Neural cell (in vitro differentiated cells): ENCODE results near the gene TEKT5. TPM values are rescaled to one million over a fixed set of nuclear protein-coding genes. Genes with fewer than 3 reads are reported as not detected.

Experiments used
- H2AFZ ChIP-seq: fragments of 200-600, 300-800 bp; sonication (generic), shearing (Covaris generic); 2 replicates; pipeline ENCODE4 v1.6.0; 2014; ENCODE audit warnings: low read depth, mild to moderate bottlenecking, antibody characterized with exemption, low read length, moderate library complexity
- H3F3A ChIP-seq: fragments of 200-600 bp; shearing (Covaris generic); 2 replicates; pipeline ENCODE4 v1.6.1; 2016; ENCODE audit warnings: mild to moderate bottlenecking, moderate library complexity, mixed read lengths, antibody characterized with exemption, low read length; ENCODE audit not compliant: insufficient read depth, poor library complexity, severe bottlenecking
- H3K27ac ChIP-seq: fragments of 200-600, 300-800 bp; sonication (generic), shearing (Covaris generic); 2 replicates; pipeline ENCODE4 v1.5.1; 2014; ENCODE audit warnings: mild to moderate bottlenecking, low read length, moderate library complexity
- H3K27me3 ChIP-seq: fragments of 300-800, 200-600 bp; sonication (generic), shearing (Covaris generic); 2 replicates; pipeline ENCODE4 v1.6.0; 2014; ENCODE audit warnings: mild to moderate bottlenecking, low read depth, low read length, moderate library complexity; ENCODE audit not compliant: insufficient read depth
- H3K36me3 ChIP-seq: fragments of 300-800, 200-600 bp; sonication (generic), shearing (Covaris generic); 2 replicates; pipeline ENCODE4 v1.5.1; 2014; ENCODE audit warnings: mild to moderate bottlenecking, antibody characterized with exemption, low read length, moderate library complexity; ENCODE audit not compliant: insufficient read depth
- H3K4me2 ChIP-seq: fragments of 300-800, 200-600 bp; sonication (generic), shearing (Covaris generic); 2 replicates; pipeline ENCODE4 v1.6.0; 2014; ENCODE audit warnings: mild to moderate bottlenecking, low read length
- H3K4me3 ChIP-seq: fragments of 300-800, 200-600 bp; sonication (generic), shearing (Covaris generic); 2 replicates; pipeline ENCODE4 v1.5.1; 2014; ENCODE audit warnings: mild to moderate bottlenecking, low read length, moderate library complexity
- H3K79me2 ChIP-seq: fragments of 200-600 bp; shearing (Covaris generic); replicated peaks from 2 replicates; pipeline ENCODE4 v1.6.0; 2014; ENCODE audit warnings: mild to moderate bottlenecking, low read length, moderate library complexity; ENCODE audit not compliant: insufficient read depth
- H3K9ac ChIP-seq: fragments of 300-800, 200-600 bp; sonication (generic), shearing (Covaris generic); 2 replicates; pipeline ENCODE4 v1.6.1; 2016; ENCODE audit warnings: mild to moderate bottlenecking, low read length, mixed read lengths
- H3K9me2 ChIP-seq: fragments of 200-600 bp; shearing (Covaris generic); 2 replicates; pipeline ENCODE4 v1.6.1; 2016; ENCODE audit warnings: mild to moderate bottlenecking, low read length, mixed read lengths; ENCODE audit not compliant: insufficient read depth
- H3K9me3 ChIP-seq: fragments of 200-600, 300-800 bp; sonication (generic), shearing (Covaris generic); 2 replicates; pipeline ENCODE4 v1.6.1; 2016; ENCODE audit warnings: mild to moderate bottlenecking, mixed run types, low read length, moderate library complexity, mixed read lengths
- H4K20me1 ChIP-seq: fragments of 200-600 bp; shearing (Covaris generic); 2 replicates; pipeline ENCODE4 v1.6.1; 2016; ENCODE audit warnings: mild to moderate bottlenecking, mixed run types; ENCODE audit not compliant: insufficient read depth
- EP300 ChIP-seq: fragments of 450-650 bp; conservative IDR thresholded peaks from 2 replicates; pipeline ENCODE4 v1.6.1; 2014; ENCODE audit warnings: antibody characterized with exemption, mild to moderate bottlenecking, moderate library complexity; ENCODE audit not compliant: poor library complexity, severe bottlenecking
- EZH2 ChIP-seq: fragments of 200-600, 300-800 bp; shearing (Covaris generic), sonication (generic); IDR thresholded peaks from 2 replicates; pipeline ENCODE4 v1.6.1; 2014; ENCODE audit warnings: antibody characterized with exemption, low read length, borderline replicate concordance, mild to moderate bottlenecking; ENCODE audit not compliant: insufficient read depth, poor library complexity, severe bottlenecking
- MXI1 ChIP-seq: fragments of 450-650 bp; conservative IDR thresholded peaks from 2 replicates; pipeline ENCODE4 v1.6.1; 2014; ENCODE audit warnings: antibody characterized with exemption, mild to moderate bottlenecking; ENCODE audit not compliant: poor library complexity, severe bottlenecking
- POLR2AphosphoS5 ChIP-seq: IDR thresholded peaks from 2 replicates; pipeline ENCODE4 v1.6.1; 2012
- RAD21 ChIP-seq: fragments of 450-650 bp; conservative IDR thresholded peaks from 2 replicates; pipeline ENCODE4 v1.6.1; 2014; ENCODE audit warnings: antibody characterized with exemption, mild to moderate bottlenecking, moderate library complexity
- SMC3 ChIP-seq: fragments of 450-650 bp; conservative IDR thresholded peaks from 2 replicates; pipeline ENCODE4 v1.6.1; 2014; ENCODE audit warnings: antibody characterized with exemption, mild to moderate bottlenecking, moderate library complexity; ENCODE audit not compliant: poor library complexity
- TAF1 ChIP-seq: IDR thresholded peaks from 2 replicates; pipeline ENCODE4 v1.6.1; 2012; ENCODE audit warnings: low read depth
- polyA plus RNA-seq: library from polyadenylated mRNA; depleted of rRNA; stranded (reverse); fragments of >200 nt; gene quantifications from 2 replicates; pipeline ENCODE4 v1.2.3, GENCODE V29; 2014
- TF ChIP-seq, protein P1 (sequence below): IDR thresholded peaks from 2 replicates; pipeline ENCODE4 v1.6.1; 2012; ENCODE audit warnings: borderline replicate concordance
- TF ChIP-seq, protein P2 (sequence below): fragments of 450-650 bp; IDR thresholded peaks from 2 replicates; pipeline ENCODE4 v1.5.1; 2014; ENCODE audit warnings: antibody characterized with exemption, mild to moderate bottlenecking, moderate library complexity; ENCODE audit not compliant: poor library complexity, severe bottlenecking

Gene TEKT5
- polyA plus RNA-seq, 1 donor from 2014 or later = not detected

DNA sequence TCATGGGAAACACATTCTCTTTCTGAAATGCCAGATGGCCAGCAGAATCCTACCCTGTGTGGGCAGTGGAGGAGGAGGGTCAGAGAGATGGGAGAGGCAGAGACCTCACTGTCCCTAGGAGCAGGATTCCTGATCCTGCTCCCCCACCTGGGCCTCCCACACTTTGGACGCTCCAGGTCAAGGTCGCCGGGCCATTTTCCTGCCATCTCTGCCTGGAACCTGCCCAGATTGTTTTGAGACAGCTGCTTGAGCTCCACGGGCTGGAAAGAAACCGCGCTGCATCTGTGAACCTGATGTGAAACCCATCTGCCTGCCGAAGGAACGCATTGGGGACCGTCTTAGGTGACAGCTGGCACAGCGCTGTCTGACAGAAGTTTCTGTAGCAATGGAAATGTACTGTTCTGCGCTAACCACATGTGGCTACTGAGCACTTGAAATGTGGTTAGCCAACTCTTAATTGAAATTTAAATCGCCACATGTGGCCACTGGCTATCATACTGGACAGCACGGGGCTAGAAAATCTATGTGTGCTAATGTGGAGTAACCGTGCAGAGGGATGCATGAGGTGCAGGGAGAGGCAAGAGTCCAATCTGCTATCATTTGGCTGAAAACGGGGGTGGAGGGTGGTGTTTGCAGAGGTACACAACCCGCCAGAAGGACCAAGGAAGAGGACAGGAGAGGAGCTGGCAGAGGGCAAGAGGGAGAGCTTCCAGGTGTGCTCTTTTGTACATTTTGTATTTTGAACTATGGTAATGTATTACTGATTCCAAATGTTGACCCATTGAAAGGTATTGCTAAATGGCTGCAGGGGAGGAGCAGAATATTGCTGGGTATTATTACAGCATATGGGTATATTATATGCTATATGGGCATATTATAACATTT, 33.5 kb upstream of the TEKT5 start:
- Histone ChIP-seq H3K9ac (no peak overlapping the region), H4K20me1 (no peaks in the 10 kb centered on the region), H3K27me3 (no peaks in the 10 kb centered on the region), H3K4me2 (no peak overlapping the region), H3F3A (no peaks in the 10 kb centered on the region), H3K27ac (no peak overlapping the region), H3K9me2 (no peaks in the 10 kb centered on the region), H2AFZ (no peak overlapping the region), H3K9me3 (no peaks in the 10 kb centered on the region), H3K79me2 (no peaks in the 10 kb centered on the region), H3K36me3 (no peaks in the 10 kb centered on the region), H3K4me3 (no peak overlapping the region)
- no peak for TF ChIP-seq TAF1
- no peak for TF ChIP-seq EP300
- TF ChIP-seq, protein P1, sequence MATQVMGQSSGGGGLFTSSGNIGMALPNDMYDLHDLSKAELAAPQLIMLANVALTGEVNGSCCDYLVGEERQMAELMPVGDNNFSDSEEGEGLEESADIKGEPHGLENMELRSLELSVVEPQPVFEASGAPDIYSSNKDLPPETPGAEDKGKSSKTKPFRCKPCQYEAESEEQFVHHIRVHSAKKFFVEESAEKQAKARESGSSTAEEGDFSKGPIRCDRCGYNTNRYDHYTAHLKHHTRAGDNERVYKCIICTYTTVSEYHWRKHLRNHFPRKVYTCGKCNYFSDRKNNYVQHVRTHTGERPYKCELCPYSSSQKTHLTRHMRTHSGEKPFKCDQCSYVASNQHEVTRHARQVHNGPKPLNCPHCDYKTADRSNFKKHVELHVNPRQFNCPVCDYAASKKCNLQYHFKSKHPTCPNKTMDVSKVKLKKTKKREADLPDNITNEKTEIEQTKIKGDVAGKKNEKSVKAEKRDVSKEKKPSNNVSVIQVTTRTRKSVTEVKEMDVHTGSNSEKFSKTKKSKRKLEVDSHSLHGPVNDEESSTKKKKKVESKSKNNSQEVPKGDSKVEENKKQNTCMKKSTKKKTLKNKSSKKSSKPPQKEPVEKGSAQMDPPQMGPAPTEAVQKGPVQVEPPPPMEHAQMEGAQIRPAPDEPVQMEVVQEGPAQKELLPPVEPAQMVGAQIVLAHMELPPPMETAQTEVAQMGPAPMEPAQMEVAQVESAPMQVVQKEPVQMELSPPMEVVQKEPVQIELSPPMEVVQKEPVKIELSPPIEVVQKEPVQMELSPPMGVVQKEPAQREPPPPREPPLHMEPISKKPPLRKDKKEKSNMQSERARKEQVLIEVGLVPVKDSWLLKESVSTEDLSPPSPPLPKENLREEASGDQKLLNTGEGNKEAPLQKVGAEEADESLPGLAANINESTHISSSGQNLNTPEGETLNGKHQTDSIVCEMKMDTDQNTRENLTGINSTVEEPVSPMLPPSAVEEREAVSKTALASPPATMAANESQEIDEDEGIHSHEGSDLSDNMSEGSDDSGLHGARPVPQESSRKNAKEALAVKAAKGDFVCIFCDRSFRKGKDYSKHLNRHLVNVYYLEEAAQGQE = no peak
- TF ChIP-seq RAD21 = no peak
- TF ChIP-seq, protein P2, sequence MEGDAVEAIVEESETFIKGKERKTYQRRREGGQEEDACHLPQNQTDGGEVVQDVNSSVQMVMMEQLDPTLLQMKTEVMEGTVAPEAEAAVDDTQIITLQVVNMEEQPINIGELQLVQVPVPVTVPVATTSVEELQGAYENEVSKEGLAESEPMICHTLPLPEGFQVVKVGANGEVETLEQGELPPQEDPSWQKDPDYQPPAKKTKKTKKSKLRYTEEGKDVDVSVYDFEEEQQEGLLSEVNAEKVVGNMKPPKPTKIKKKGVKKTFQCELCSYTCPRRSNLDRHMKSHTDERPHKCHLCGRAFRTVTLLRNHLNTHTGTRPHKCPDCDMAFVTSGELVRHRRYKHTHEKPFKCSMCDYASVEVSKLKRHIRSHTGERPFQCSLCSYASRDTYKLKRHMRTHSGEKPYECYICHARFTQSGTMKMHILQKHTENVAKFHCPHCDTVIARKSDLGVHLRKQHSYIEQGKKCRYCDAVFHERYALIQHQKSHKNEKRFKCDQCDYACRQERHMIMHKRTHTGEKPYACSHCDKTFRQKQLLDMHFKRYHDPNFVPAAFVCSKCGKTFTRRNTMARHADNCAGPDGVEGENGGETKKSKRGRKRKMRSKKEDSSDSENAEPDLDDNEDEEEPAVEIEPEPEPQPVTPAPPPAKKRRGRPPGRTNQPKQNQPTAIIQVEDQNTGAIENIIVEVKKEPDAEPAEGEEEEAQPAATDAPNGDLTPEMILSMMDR = no peak
- no peak for TF ChIP-seq MXI1
- TF ChIP-seq SMC3 = no peak
- no peak for TF ChIP-seq POLR2AphosphoS5
- TF ChIP-seq EZH2 = no peak

DNA sequence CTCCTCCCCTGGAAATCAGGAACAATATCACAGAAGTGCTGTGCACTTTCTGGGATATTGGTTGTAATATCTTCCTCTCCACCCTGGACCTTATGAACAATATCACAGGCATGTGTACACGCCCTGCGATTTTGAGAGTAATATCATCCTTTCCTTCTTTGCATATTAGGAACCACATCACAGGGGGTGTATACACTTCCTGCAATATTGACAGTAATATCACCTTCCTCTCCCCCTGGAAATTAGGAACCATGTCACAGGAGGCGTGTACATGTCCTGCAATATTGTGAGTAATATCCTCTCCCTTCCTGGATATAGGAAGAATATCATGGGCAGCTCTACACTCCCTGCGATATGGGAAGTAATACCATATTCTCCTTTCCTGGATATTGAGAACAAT, 14.2 kb upstream of the TEKT5 start:
- Histone ChIP-seq H3K27ac (no peak overlapping the region), H3K79me2 (no peaks in the 10 kb centered on the region), H3K9ac (no peak overlapping the region), H3K4me3 (no peak overlapping the region), H3K9me2 (no peaks in the 10 kb centered on the region), H3K4me2 (no peak overlapping the region), H3K9me3 (peaks cover 9% of the 10 kb centered on the region), H3F3A (no peaks in the 10 kb centered on the region), H3K36me3 (no peaks in the 10 kb centered on the region), H3K27me3 (no peaks in the 10 kb centered on the region), H2AFZ (no peak overlapping the region), H4K20me1 (no peaks in the 10 kb centered on the region)
- TF ChIP-seq EZH2 (no peak), EP300 (no peak), MXI1 (no peak), TAF1 (no peak), RAD21 (no peak), SMC3 (no peak), POLR2AphosphoS5 (no peak)
- TF ChIP-seq, protein P1 = no peak
- TF ChIP-seq, protein P2 = no peak
